Immature natural killer cell (primary cell): ENCODE measurements around the gene CALY. TPM values are rescaled to one million over a fixed set of nuclear protein-coding genes. Genes with fewer than 3 reads are reported as not detected.

ENCODE experiments used
- DNase-seq, 3 donors: peaks; one replicate each; pipeline ENCODE4 v3.0.0; 2022; ENCODE audit warnings: mixed read lengths in 1 of 3
- H3K27ac Mint-ChIP-seq, 6 donors: one replicate each; pipeline ENCODE4 v1.8.0; 2020; ENCODE audit warnings: mixed read lengths in 6 of 6, mild to moderate bottlenecking in 5 of 6, inconsistent platforms in 4 of 6, moderate library complexity in 3 of 6
- H3K27me3 Mint-ChIP-seq, 3 donors: one replicate each; pipeline ENCODE4 v1.8.0; 2020 to 2021; ENCODE audit warnings: low read depth in 3 of 3, mild to moderate bottlenecking in 3 of 3, mixed read lengths in 3 of 3, moderate library complexity in 3 of 3, inconsistent platforms in 1 of 3
- H3K36me3 Mint-ChIP-seq, 3 donors: one replicate each; pipeline ENCODE4 v1.8.0; 2020; ENCODE audit warnings: mixed read lengths in 3 of 3, inconsistent platforms in 2 of 3, mild to moderate bottlenecking in 2 of 3
- H3K4me1 Mint-ChIP-seq, 2 donors: one replicate each; pipeline ENCODE4 v1.8.0; 2020; ENCODE audit warnings: inconsistent platforms in 2 of 2, mild to moderate bottlenecking in 2 of 2, mixed read lengths in 2 of 2, moderate library complexity in 1 of 2
- H3K4me3 Mint-ChIP-seq, 5 donors: one replicate each; pipeline ENCODE4 v1.8.0; 2020; ENCODE audit warnings: mild to moderate bottlenecking in 5 of 5, mixed read lengths in 5 of 5, inconsistent platforms in 3 of 5, moderate library complexity in 3 of 5
- H3K9me3 Mint-ChIP-seq, 6 donors: one replicate each; pipeline ENCODE4 v1.8.0; 2020; ENCODE audit warnings: mild to moderate bottlenecking in 6 of 6, mixed read lengths in 6 of 6, inconsistent platforms in 4 of 6, moderate library complexity in 3 of 6
- polyA plus RNA-seq, 3 donors: library from polyadenylated mRNA; unstranded; fragments of 300-500 nt; fragmentation: Illumina TruSeq; gene quantifications; one replicate each; pipeline ENCODE4 v1.2.3, GENCODE V29; 2021

Gene CALY
- polyA plus RNA-seq, 3 donors from 2014 or later, result not detected

- H3K36me3 Mint-ChIP-seq, result peaks cover 6 to 14% (median 10%) of the 10 kb centered on the region in 3 donors
- H3K27me3 Mint-ChIP-seq, result peaks cover 0 to 2% (median 0%) of the 10 kb centered on the region in 3 donors
- H3K9me3 Mint-ChIP-seq, result no peaks in the 10 kb centered on the region
- H3K4me3 Mint-ChIP-seq, result no peak overlapping the region
- peaks cover 0 to 2% of the 10 kb centered on the region in 2 donors for H3K4me1 Mint-ChIP-seq
- DNase-seq, result no peak
- no peak overlapping the region for H3K27ac Mint-ChIP-seq
Measured at GRCh38 chr10:133361227-133361626, 24.5 kb upstream of the CALY start.

- Mint-ChIP-seq H3K4me3 (no peak overlapping the region), H3K4me1 (peaks cover 0 to 4% of the 10 kb centered on the region in 2 donors), H3K36me3 (peaks cover 6 to 14% (median 10%) of the 10 kb centered on the region in 3 donors), H3K27me3 (peaks cover 0 to 2% (median 0%) of the 10 kb centered on the region in 3 donors), H3K27ac (peak overlapping the region in 1 of 6 donors; percentile 42), H3K9me3 (no peaks in the 10 kb centered on the region)
- no peak for DNase-seq
Measured at GRCh38 chr10:133359972-133360610, 23.4 kb upstream of the CALY start.

- H3K27me3 Mint-ChIP-seq, result no peaks in the 10 kb centered on the region
- H3K4me3 Mint-ChIP-seq, result no peak overlapping the region
- DNase-seq, result no peak
- H3K36me3 Mint-ChIP-seq, result peaks cover 6 to 12% (median 7%) of the 10 kb centered on the region in 3 donors
- no peaks in the 10 kb centered on the region for H3K9me3 Mint-ChIP-seq
- H3K4me1 Mint-ChIP-seq, result peaks cover 0 to 4% of the 10 kb centered on the region in 2 donors
- H3K27ac Mint-ChIP-seq, result no peak overlapping the region
Measured at GRCh38 chr10:133359554-133359971, 22.9 kb upstream of the CALY start.

DNA sequence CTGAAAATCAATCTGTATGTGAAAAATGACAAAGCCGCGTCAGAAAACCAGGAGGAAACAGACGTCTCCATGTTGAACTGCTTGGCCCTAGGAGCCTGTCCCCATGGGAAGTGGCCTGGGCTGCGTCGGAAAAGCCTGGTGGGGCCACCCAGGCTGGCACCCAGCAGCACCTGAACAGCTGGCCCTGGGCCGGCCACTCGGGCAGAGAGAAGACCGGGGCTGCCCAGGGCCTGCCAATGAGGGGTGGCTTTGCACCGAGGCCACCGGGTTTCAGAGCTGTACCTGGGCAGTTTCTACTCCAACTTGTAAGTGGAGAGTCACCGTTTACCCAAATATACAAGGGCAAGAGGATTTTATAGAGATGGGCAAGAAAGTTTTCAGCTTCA lies 22.2 kb upstream of the CALY start:
- Mint-ChIP-seq H3K4me1 (peaks cover 0 to 4% of the 10 kb centered on the region in 2 donors), H3K36me3 (peaks cover 4 to 11% (median 6%) of the 10 kb centered on the region in 3 donors), H3K9me3 (no peaks in the 10 kb centered on the region), H3K27me3 (no peaks in the 10 kb centered on the region), H3K27ac (no peak overlapping the region), H3K4me3 (peak overlapping the region in 3 of 5 donors; percentile 18 to 24 (median 21))
- no peak for DNase-seq

- Mint-ChIP-seq H3K4me3 (peak overlapping the region in 3 of 5 donors; percentile 18 to 24 (median 21)), H3K27me3 (no peaks in the 10 kb centered on the region), H3K27ac (no peak overlapping the region), H3K4me1 (peaks cover 0 to 4% of the 10 kb centered on the region in 2 donors), H3K9me3 (no peaks in the 10 kb centered on the region), H3K36me3 (peaks cover 4 to 11% (median 6%) of the 10 kb centered on the region in 3 donors)
- no peak for DNase-seq
Measured at GRCh38 chr10:133358162-133358924, 21.6 kb upstream of the CALY start.

DNA sequence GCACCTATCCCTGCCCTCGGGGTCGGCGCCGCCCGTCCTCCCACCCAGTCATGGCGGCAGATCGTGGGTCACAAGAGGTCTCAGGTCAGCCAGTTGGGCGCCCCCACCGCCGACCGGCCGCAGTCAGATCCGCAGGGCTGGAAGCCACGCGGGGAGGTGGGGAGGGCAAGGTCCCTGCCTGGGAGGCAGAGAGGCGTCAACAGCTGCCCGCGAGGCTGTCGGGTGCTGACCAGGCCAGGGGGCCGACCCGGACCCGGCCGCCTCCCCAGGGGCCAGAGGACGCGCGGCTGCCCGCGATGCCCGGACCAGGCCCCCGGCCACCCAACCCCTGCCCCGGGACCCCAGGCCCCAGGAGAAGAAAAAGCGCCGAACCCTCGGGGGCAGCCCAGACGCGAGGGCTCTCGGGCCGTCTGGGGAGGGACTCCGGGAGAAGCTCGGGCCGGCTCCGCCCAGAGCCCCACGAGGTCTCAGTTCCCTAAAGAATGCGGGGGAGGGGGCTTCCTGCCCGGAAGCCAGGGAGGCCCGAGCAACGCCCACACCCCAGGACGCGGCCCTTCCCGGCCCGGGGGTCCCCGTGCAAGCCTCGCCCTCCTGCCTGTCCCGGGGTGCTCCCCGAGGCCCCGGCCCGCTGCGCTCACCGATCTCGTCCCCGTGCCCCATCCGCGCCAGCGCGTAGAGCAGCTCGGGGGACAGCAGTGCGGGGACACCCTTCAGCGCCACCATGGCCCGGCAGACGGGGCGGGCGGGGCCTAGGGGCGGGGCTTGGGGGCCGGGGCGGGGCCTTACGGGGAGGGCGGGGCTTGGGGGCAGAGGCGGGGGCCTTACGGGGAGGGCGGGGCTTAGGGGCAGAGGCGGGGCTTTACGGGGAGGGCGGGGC lies 20.8 kb upstream of the CALY start, which contains the start of gene FUOM:
TSS of gene FUOM (minus strand) at position 735 of the 877 bp plus-strand sequence. CDS start at position 723, 12 bp downstream.
- H3K4me1 Mint-ChIP-seq, result peaks cover 0 to 4% of the 10 kb centered on the region in 2 donors
- peaks cover 4 to 11% (median 6%) of the 10 kb centered on the region in 3 donors for H3K36me3 Mint-ChIP-seq

DNA sequence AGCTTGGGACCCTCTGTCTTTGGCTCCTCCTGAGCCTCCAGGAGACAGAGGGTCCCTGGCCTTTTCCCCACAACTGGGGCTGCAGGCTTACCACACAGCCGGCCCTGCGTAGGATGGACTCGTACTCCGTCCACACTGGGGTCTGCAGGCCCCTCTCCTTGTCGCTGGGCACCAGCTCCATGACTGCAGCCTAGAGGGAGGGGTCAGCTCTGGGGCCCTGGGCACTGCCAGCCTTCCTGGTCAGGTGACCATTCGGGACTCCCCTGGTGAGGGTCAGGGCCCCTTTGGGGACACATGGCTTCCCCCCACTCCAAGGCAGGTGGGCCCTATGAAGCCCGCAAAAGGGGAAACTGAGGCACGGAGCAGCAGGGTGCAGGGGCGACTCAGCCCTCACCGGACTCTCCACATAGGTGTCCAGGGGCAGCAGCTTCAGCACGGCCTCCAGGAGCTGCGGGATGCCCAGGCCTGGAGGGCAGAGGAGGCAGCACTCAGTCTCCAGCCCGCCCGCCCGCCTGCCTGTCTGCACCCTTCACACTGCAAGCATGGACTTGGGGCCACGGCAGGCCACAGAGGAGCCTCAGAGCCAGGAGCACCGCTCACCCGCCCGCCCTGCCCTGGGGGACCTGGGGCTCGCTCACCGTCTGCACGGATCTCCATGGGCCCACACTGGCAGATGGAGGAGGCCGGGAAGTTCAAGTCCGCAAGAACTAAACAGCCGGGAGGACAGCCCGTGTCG lies 20.0 kb upstream of the CALY start:
- peaks cover 0 to 4% of the 10 kb centered on the region in 2 donors for H3K4me1 Mint-ChIP-seq
- no peak for DNase-seq
- peak overlapping the region; percentile 67 to 77 (median 72) for H3K4me3 Mint-ChIP-seq
- no peaks in the 10 kb centered on the region for H3K27me3 Mint-ChIP-seq
- peaks cover 0 to 4% (median 0%) of the 10 kb centered on the region in 3 donors for H3K36me3 Mint-ChIP-seq
- H3K27ac Mint-ChIP-seq, result no peak overlapping the region
- no peaks in the 10 kb centered on the region for H3K9me3 Mint-ChIP-seq

More for the DNA sequence above, 20.8 kb upstream of the CALY start, which contains the start of gene FUOM:
- no peak within 1 kb of the TSS for H3K27ac Mint-ChIP-seq
- DNase-seq, result peak; percentile 64 to 72 (median 72)
- H3K9me3 Mint-ChIP-seq, result no peaks in the 10 kb centered on the region
- peak within 1 kb of the TSS; percentile 67 to 77 (median 72) for H3K4me3 Mint-ChIP-seq
- H3K27me3 Mint-ChIP-seq, result no peaks in the 10 kb centered on the region

GRCh38 chr10:133355991-133356390 lies 19.3 kb upstream of the CALY start:
- Mint-ChIP-seq H3K4me1 (peaks cover 0 to 4% of the 10 kb centered on the region in 2 donors), H3K4me3 (peak overlapping the region; percentile 54 to 66 (median 58)), H3K27ac (no peak overlapping the region), H3K27me3 (no peaks in the 10 kb centered on the region), H3K9me3 (no peaks in the 10 kb centered on the region), H3K36me3 (no peaks in the 10 kb centered on the region)
- no peak for DNase-seq

GRCh38 chr10:133355266-133355665 lies 18.6 kb upstream of the CALY start:
- no peak overlapping the region for H3K4me3 Mint-ChIP-seq
- H3K9me3 Mint-ChIP-seq, result no peaks in the 10 kb centered on the region
- no peaks in the 10 kb centered on the region for H3K36me3 Mint-ChIP-seq
- H3K4me1 Mint-ChIP-seq, result peaks cover 0 to 4% of the 10 kb centered on the region in 2 donors
- no peak for DNase-seq
- H3K27ac Mint-ChIP-seq, result no peak overlapping the region
- no peaks in the 10 kb centered on the region for H3K27me3 Mint-ChIP-seq

DNA sequence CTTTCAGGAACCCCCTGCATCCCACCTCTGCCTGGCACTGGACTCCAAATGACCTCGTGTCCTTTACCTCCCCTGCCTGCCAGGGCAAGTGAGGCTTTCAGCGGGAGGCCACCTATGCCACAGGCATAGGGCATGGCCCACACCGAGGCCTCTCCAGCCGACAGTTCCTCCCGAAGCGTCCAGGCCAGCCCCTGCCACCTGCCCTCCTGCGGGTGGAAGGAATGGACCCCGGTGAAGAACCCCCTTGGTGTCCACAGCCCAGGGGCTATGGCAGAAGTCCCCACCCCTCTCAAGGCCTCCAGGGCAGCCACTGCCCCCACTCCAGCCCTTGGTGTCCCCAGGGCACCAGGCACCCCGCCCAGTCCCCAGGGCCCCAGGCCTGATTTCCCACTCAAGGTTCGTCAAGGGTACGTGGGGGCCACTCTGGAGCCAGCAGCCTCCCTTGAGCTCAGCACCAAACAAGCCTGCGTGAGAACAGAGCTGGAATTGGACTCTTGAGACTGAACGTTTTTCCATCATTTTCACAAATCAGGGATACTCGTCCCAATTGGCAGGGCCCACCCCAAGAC lies 18.1 kb upstream of the CALY start:
- Mint-ChIP-seq H3K27me3 (no peaks in the 10 kb centered on the region), H3K4me1 (peaks cover 0 to 4% of the 10 kb centered on the region in 2 donors), H3K4me3 (no peak overlapping the region), H3K9me3 (no peaks in the 10 kb centered on the region), H3K27ac (no peak overlapping the region), H3K36me3 (no peaks in the 10 kb centered on the region)
- no peak for DNase-seq

GRCh38 chr10:133353988-133354605 lies 17.4 kb upstream of the CALY start:
- Mint-ChIP-seq H3K4me1 (peaks cover 0 to 4% of the 10 kb centered on the region in 2 donors), H3K9me3 (no peaks in the 10 kb centered on the region), H3K27me3 (peaks cover 0 to 2% (median 2%) of the 10 kb centered on the region in 3 donors), H3K27ac (no peak overlapping the region), H3K36me3 (no peaks in the 10 kb centered on the region), H3K4me3 (no peak overlapping the region)
- no peak for DNase-seq

DNA sequence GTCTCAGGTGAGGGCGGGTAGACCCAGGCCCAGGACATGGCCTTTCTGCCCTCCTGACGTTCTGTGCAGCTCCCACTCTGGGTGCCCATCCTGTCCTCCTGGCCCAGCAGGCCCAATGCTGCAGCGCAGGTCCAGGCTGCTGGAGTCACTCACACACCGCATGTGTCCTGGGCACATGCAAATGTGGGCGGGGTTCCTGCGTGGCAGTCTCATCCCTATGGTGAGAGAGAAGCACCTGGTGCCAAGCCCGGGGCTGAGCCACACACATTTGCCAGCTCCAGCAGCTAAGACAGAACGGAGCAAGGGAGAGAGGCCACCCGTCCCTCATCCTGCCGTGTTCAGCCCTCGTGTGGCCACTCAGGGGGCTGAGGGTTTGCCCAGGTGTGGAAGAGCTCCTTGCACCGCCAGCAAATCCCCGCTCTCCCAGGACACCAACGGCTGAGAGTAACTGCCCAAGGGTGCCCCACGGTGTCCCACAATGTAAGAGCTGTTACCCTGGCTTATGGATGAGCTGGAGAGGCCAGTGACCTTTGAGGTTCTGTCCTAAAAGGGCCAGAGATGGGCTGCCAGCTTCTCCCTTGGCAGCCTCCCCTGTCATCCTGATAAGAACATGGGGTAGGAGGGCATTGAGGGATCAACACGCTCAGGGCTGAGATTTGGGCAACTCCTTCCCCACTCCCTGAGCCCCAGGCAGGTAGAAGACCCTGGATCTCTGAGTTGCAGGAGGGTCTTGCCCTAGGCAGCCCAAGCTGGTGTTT lies 16.7 kb upstream of the CALY start:
- Mint-ChIP-seq H3K9me3 (no peaks in the 10 kb centered on the region), H3K4me1 (peaks cover 0 to 4% of the 10 kb centered on the region in 2 donors)
- no peak for DNase-seq

More for the DNA sequence above, 16.7 kb upstream of the CALY start:
- H3K27me3 Mint-ChIP-seq, result peaks cover 0 to 2% (median 2%) of the 10 kb centered on the region in 3 donors
- H3K27ac Mint-ChIP-seq, result no peak overlapping the region
- H3K36me3 Mint-ChIP-seq, result no peaks in the 10 kb centered on the region
- H3K4me3 Mint-ChIP-seq, result no peak overlapping the region
